Left lung (tissue), 10 donors: Measurements from ENCODE around the gene ZNF512B. TPM values are rescaled to one million over a fixed set of nuclear protein-coding genes. Genes with fewer than 3 reads are reported as not detected.
"Not testable (repeated sequence)": the region's sequence is repeated elsewhere in the genome, so short reads cannot be mapped to it uniquely, and the experiment has no call there.

Experiments used
- ATAC-seq: fragments of 200-7000 bp; cut with Tn5 transposase; one replicate; pipeline ENCODE4 v1.9.1; 2020; ENCODE audit warnings: moderate library complexity
- DNase-seq, 4 donors: peaks; one replicate each; pipeline ENCODE4 v3.0.0-alpha.2; 2013 to 2020
- H3K27ac ChIP-seq, 2 donors: fragments of 200-600 bp; sonication (generic) in 1 of 2; one replicate each; pipeline versions ENCODE4 v1.5.0 to v1.8.0; 2020 to 2021
- H3K27me3 ChIP-seq, 2 donors: fragments of 200-600 bp; sonication (generic) in 1 of 2; one replicate each; pipeline versions ENCODE4 v1.5.0 to v1.8.0; 2020 to 2021
- H3K36me3 ChIP-seq, 2 donors: fragments of 200-600 bp; sonication (generic) in 1 of 2; one replicate each; pipeline versions ENCODE4 v1.5.0 to v1.8.0; 2020 to 2021
- H3K4me1 ChIP-seq, 2 donors: fragments of 200-600 bp; one replicate each; pipeline ENCODE4 v1.8.0; 2021
- H3K4me3 ChIP-seq, 2 donors: fragments of 200-600 bp; sonication (generic) in 1 of 2; one replicate each; pipeline versions ENCODE4 v1.5.0 to v1.8.0; 2020 to 2021; ENCODE audit warnings: mild to moderate bottlenecking in 1 of 2
- H3K9me3 ChIP-seq, 2 donors: fragments of 200-600 bp; sonication (generic) in 1 of 2; one replicate each; pipeline versions ENCODE4 v1.5.0 to v1.8.0; 2020 to 2021
- CTCF ChIP-seq, 2 donors: fragments of 200-600 bp; sonication (generic) in 1 of 2; IDR thresholded peaks; one replicate each; pipeline versions ENCODE4 v1.5.0 to v1.8.0; 2021; ENCODE audit warnings: antibody characterized with exemption in 2 of 2
- intact Hi-C, 2 donors: fragments of 100-400 bp; cut with DNase I; formaldehyde crosslinking; loops; one replicate each; pipeline versions ENCODE4 v1.11.2 to v1.14.2; 2022
- polyA plus RNA-seq, 6 donors: library from polyadenylated mRNA; unstranded; fragments of 120-200 nt; gene quantifications; one replicate each; pipeline ENCODE4 v1.2.1, GENCODE V29; 2013; ENCODE audit not compliant: insufficient read length in 6 of 6
- total RNA-seq, 2 donors: library from RNA; stranded (reverse); fragmentation: NEBNext Ultra II Directional; extraction: Animal tissue kit (Norgen Biotek cat#: 25700); gene quantifications; one replicate each; pipeline ENCODE4 v1.2.1, GENCODE V29; 2021
- donor health status: DM: no; HTN: yes; CAD: no.
- donor health status: DM: no; HTN: no; CAD: no.

The ZNF512B gene
- total and polyA plus RNA-seq, 8 donors, result 16.4 to 38.3 (median 26.6) TPM

DNA sequence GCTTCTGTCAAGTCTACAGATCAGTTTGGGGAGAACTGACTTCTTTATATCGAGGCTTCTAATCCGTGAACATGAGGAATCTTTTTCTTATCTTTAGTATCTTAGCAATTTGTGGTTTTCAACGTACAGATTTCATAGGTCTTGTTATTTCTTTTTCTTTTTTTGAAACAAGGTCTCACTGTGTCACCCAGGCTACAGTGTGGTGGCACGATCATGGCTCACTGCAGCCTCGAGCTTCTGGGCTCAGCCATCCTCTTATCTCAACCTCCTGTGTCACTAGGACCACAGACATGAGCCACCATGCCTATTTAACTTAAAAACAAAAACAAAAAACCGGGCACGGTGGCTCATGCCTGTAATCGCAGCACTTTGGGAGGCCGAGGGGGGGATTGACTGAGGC, 45.5 kb downstream of the ZNF512B start:
- H3K9me3 ChIP-seq, result no peaks in the 10 kb centered on the region
- DNase-seq (no peak), ATAC-seq (no peak)
- H3K27ac ChIP-seq, result no peak overlapping the region
- intact Hi-C loops, result no loop called here
- H3K4me1 ChIP-seq, result no peaks in the 10 kb centered on the region
- TF ChIP-seq CTCF (IDR thresholded peaks at IDR 0.05), result no peak
- peaks cover 0 to 63% of the 10 kb centered on the region in 2 donors for H3K36me3 ChIP-seq
- H3K4me3 ChIP-seq, result no peak overlapping the region
- H3K27me3 ChIP-seq, result no peaks in the 10 kb centered on the region

GRCh38 chr20:63923651-63924050, 46.1 kb downstream of the ZNF512B start:
- H3K27me3 ChIP-seq, result no peaks in the 10 kb centered on the region
- intact Hi-C loops, result no loop called here
- peaks cover 0 to 63% of the 10 kb centered on the region in 2 donors for H3K36me3 ChIP-seq
- H3K9me3 ChIP-seq, result no peaks in the 10 kb centered on the region
- no peak overlapping the region for H3K27ac ChIP-seq
- ATAC-seq (no peak), DNase-seq (no peak)
- no peaks in the 10 kb centered on the region for H3K4me1 ChIP-seq
- H3K4me3 ChIP-seq, result no peak overlapping the region
- no peak for TF ChIP-seq CTCF (IDR thresholded peaks at IDR 0.05)

DNA sequence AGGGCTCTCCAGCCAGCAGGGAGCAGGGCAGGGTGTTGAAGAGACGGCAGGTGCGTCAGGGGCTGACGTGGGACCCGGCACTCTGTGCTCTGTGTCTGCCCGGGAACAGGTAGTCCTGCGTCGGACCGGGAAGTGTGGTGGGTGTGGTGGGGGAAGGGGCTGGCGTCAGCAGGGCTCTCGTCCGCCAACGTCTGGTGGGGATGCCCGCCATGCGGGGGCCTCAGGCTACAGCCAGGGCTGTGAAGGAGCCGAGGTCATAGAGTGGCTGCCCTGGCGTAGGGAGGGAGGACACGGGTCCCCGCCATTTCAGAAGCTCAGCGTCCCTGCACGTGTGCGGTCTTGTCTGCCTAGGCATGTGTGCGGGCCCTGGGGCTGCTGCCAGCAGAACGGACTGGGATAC, 49.5 kb downstream of the ZNF512B start:
- H3K27ac ChIP-seq, result no peak overlapping the region
- DNase-seq (no peak), ATAC-seq (no peak)
- no peaks in the 10 kb centered on the region for H3K4me1 ChIP-seq
- intact Hi-C loops, result no loop called here
- peaks cover 0 to 3% of the 10 kb centered on the region in 2 donors for H3K9me3 ChIP-seq
- H3K27me3 ChIP-seq, result no peaks in the 10 kb centered on the region
- H3K36me3 ChIP-seq, result peaks cover 0 to 62% of the 10 kb centered on the region in 2 donors
- TF ChIP-seq CTCF (IDR thresholded peaks at IDR 0.05), result no peak
- H3K4me3 ChIP-seq, result no peak overlapping the region

- ATAC-seq, result no peak
- Histone ChIP-seq H3K36me3 (peaks cover 0 to 57% of the 10 kb centered on the region in 2 donors), H3K9me3 (peaks cover 0 to 3% of the 10 kb centered on the region in 2 donors), H3K4me3 (no peak overlapping the region), H3K27ac (no peak overlapping the region), H3K4me1 (no peaks in the 10 kb centered on the region), H3K27me3 (no peaks in the 10 kb centered on the region)
- no peak for DNase-seq
- intact Hi-C loops, result no loop called here
- no peak for TF ChIP-seq CTCF (IDR thresholded peaks at IDR 0.05)
Measured at GRCh38 chr20:63919130-63919529, 50.6 kb downstream of the ZNF512B start.

DNA sequence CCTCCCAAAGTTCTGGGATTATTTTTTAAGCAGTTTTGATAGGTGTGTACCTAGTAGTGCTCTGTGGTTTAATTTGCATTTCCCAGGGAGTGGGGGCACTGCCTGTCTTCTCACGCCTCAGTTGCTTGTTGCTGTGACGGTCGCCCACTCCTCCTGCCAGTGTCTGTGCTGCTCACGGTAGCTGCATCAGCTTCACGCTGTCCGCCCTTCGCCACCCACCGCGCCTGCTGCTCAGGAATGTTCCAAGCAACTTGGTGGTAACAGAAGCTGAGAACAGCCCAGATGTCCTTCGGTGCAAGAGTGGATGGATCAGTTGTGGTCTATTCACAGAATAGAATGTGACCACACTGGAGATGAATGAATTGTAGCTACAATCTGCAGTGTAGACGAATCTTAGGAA, 51.9 kb downstream of the ZNF512B start:
- TF ChIP-seq CTCF (IDR thresholded peaks at IDR 0.05), result no peak
- H3K36me3 ChIP-seq, result peaks cover 0 to 56% of the 10 kb centered on the region in 2 donors
- intact Hi-C loops, result no loop called here
- peaks cover 0 to 3% of the 10 kb centered on the region in 2 donors for H3K9me3 ChIP-seq
- H3K4me3 ChIP-seq, result no peak overlapping the region
- H3K27ac ChIP-seq, result no peak overlapping the region
- ATAC-seq (no peak), DNase-seq (peak in 1 of 4 donors; percentile 60)
- no peaks in the 10 kb centered on the region for H3K27me3 ChIP-seq
- peaks cover 0 to 9% of the 10 kb centered on the region in 2 donors for H3K4me1 ChIP-seq

DNA sequence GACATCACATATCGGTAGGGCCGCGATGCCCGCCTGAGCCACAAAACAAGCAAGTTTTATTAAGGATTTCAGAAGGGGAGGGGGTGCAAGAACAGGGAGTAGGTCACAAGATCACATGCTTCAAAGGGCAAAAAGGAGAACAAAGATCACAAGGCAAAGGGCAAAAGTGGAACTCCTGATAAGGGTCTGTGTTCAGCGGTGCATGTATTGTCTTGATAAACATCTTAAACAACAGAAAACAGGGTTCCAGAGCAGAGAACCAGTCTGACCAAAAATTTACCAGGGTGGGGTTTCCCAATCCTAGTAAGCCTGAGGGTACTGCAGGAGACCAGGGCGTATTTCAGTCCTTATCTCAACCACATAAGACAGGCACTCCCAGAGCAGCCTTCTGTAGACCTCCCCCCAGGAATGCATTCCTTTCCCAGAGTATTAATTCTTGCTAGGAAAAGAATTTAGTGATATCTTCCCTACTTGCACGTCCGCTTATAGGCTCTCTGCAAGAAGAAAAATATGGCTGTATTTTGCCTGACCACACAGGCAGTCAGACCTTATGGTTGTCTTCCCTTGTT, 53.3 kb downstream of the ZNF512B start:
- DNase-seq, H3K27me3 ChIP-seq, intact Hi-C loops, H3K9me3 ChIP-seq, H3K4me3 ChIP-seq, ATAC-seq: not testable (repeated sequence)
- peaks cover 0 to 23% of the 10 kb centered on the region in 2 donors for H3K4me1 ChIP-seq
- peak overlapping the region in 1 of 2 donors; percentile 50 for H3K27ac ChIP-seq
- H3K36me3 ChIP-seq, result peaks cover 0 to 44% of the 10 kb centered on the region in 2 donors
